Stimulated activated CD8-positive, alpha-beta memory T cell treated with anti-CD3 and anti-CD28 coated beads, Interleukin-15, amount 100 ng/mL, for 24 hours (primary cell): ENCODE measurements around the gene ZNF614.
"Not testable (repeated sequence)": the region's sequence is repeated elsewhere in the genome, so short reads cannot be mapped to it uniquely, and the experiment has no call there.

Source experiments
- DNase-seq: peaks from one replicate; pipeline ENCODE4 v3.0.0-alpha.2; 2020; ENCODE audit warnings: low read depth

The ZNF614 gene

GRCh38 chr19:52028027-52028779 lies at the start of gene ZNF614:
Gene ZNF614 (minus strand): TSS chr19:52028379. CDS start chr19:52025745, 2,634 bp downstream.
- peak; percentile 65 for DNase-seq

- no peak for DNase-seq
These were observed 42.3 kb upstream of the ZNF614 start for GRCh38 chr19:52070496-52070895.

GRCh38 chr19:52069653-52070052 lies 41.5 kb upstream of the ZNF614 start:
- DNase-seq = no peak

- no peak for DNase-seq
These were observed 38.2 kb upstream of the ZNF614 start for GRCh38 chr19:52066258-52066863.

GRCh38 chr19:52065399-52065798 lies 37.2 kb upstream of the ZNF614 start:
- no peak for DNase-seq

GRCh38 chr19:52056480-52056879 lies 28.3 kb upstream of the ZNF614 start:
- DNase-seq = not testable (repeated sequence)

GRCh38 chr19:52051736-52052135 lies 23.6 kb upstream of the ZNF614 start:
- DNase-seq = not testable (repeated sequence)

- DNase-seq = peak; percentile 62
These were observed 20.6 kb upstream of the ZNF614 start, which contains the start of gene ZNF432 for GRCh38 chr19:52048555-52049501. Gene ZNF432 (minus strand): TSS chr19:52048838. CDS start chr19:52046868, 1,970 bp downstream.

- no peak for DNase-seq
These were observed 11.0 kb upstream of the ZNF614 start for GRCh38 chr19:52039169-52039568.

GRCh38 chr19:52034051-52034728 lies 6.0 kb upstream of the ZNF614 start:
- no peak for DNase-seq

- no peak for DNase-seq
These were observed 573 bp upstream of the ZNF614 start for GRCh38 chr19:52028780-52029123.

- DNase-seq = not testable (repeated sequence)
These were observed 1.8 kb downstream of the ZNF614 start for GRCh38 chr19:52026255-52026990.

GRCh38 chr19:52024478-52024877 lies 3.7 kb downstream of the ZNF614 start:
- not testable (repeated sequence) for DNase-seq

GRCh38 chr19:52022193-52022592 lies 6.0 kb downstream of the ZNF614 start:
- no peak for DNase-seq

- DNase-seq = no peak
These were observed 7.7 kb downstream of the ZNF614 start for GRCh38 chr19:52020506-52020905.

- no peak for DNase-seq
These were observed 17.5 kb downstream of the ZNF614 start for GRCh38 chr19:52010674-52011073.

- DNase-seq = peak; percentile 84
These were observed 20.2 kb downstream of the ZNF614 start, which contains the start of gene ZNF615 for GRCh38 chr19:52007806-52008557. Gene ZNF615 (minus strand): TSS chr19:52008211. CDS start chr19:52003711, 4,500 bp downstream.

- DNase-seq = no peak
These were observed 20.8 kb downstream of the ZNF614 start for GRCh38 chr19:52007451-52007805.

- no peak for DNase-seq
These were observed 34.0 kb downstream of the ZNF614 start for GRCh38 chr19:51994048-51994644.

- DNase-seq = no peak
These were observed 34.8 kb downstream of the ZNF614 start for GRCh38 chr19:51993422-51993821.
